Cerebellar nuclear complex (tissue), 1 donor: ENCODE measurements around the gene PDF.

Source experiments
- DNase-seq, 2 experiments: peaks; one replicate each; lab custom pipeline; 2025; lab: John Stamatoyannopoulos, UW

Gene PDF

GRCh38 chr16:69339289-69340094, 9.1 kb upstream of the PDF start, which contains the start of the genes COG8 and NIP7:
TSS of gene COG8 (minus strand) at chr16:69339564. CDS start at chr16:69339552, 12 bp downstream.
TSS of gene NIP7 (plus strand) at chr16:69339772. CDS start at chr16:69339830, 58 bp downstream.
- peak; percentile 54 to 91 for DNase-seq

- DNase-seq, result no peak
These were observed 8.3 kb upstream of the PDF start for GRCh38 chr16:69338557-69339288.

- no peak for DNase-seq
These were observed 4.3 kb upstream of the PDF start for GRCh38 chr16:69334696-69335095.

GRCh38 chr16:69329369-69330285, 761 bp downstream of the PDF start:
- DNase-seq, result no peak

GRCh38 chr16:69328854-69329316, 1.5 kb downstream of the PDF start:
- DNase-seq, result no peak

GRCh38 chr16:69327585-69328310, 2.6 kb downstream of the PDF start:
- DNase-seq, result no peak

- DNase-seq, result no peak
These were observed 4.1 kb downstream of the PDF start for GRCh38 chr16:69326172-69326873.

- no peak for DNase-seq
These were observed 4.6 kb downstream of the PDF start for GRCh38 chr16:69325784-69326171.

GRCh38 chr16:69324585-69325253, 5.7 kb downstream of the PDF start:
- no peak for DNase-seq

- peak in 1 of 2 experiments; percentile 2 for DNase-seq
These were observed 6.3 kb downstream of the PDF start for GRCh38 chr16:69324013-69324531.

GRCh38 chr16:69323415-69323814, 7.0 kb downstream of the PDF start:
- no peak for DNase-seq

GRCh38 chr16:69322343-69322742, 8.0 kb downstream of the PDF start:
- no peak for DNase-seq

- DNase-seq, result no peak
These were observed 9.3 kb downstream of the PDF start for GRCh38 chr16:69321080-69321479.

- DNase-seq, result no peak
These were observed 9.7 kb downstream of the PDF start for GRCh38 chr16:69320740-69321073.

GRCh38 chr16:69319826-69320739, 10.3 kb downstream of the PDF start:
- no peak for DNase-seq

- no peak for DNase-seq
These were observed 11.0 kb downstream of the PDF start for GRCh38 chr16:69319381-69319780.

- DNase-seq, result no peak
These were observed 11.5 kb downstream of the PDF start for GRCh38 chr16:69318911-69319289.

- no peak for DNase-seq
These were observed 12.0 kb downstream of the PDF start for GRCh38 chr16:69318177-69318910.
